Dermis lymphatic vessel endothelial cell (primary cell): ENCODE data around the gene ISM1. TPM values are rescaled to one million over a fixed set of nuclear protein-coding genes. Genes with fewer than 3 reads are reported as not detected.

Experiments
- total RNA-seq: library from RNA; depleted of rRNA; stranded (reverse); fragments of >200 nt; gene quantifications from 2 replicates; pipeline ENCODE4 v1.2.1, GENCODE V29; 2014

The ISM1 gene
- not detected in 2 replicates for total RNA-seq

DNA sequence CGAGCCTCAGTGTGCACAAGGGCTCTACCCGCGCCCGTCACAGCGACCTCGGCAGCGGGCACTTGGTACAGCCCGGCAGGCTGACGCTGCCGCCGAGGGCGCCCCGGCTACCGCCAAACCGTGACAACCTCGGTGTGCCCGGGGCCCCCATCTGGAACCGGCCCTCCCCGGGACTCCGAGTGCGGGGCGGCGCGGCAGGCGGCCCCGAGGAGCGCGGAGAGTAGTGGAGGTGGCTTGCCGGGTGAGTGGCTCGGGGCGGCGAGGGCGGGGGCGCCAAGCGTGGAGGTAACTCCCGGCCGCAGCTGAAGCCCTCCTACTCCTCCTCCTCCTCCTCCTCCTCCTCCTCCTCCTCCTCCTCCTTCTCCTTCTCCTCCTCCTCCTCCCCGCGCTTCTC, at the start of gene ISM1:
Gene ISM1 (plus strand): TSS at position 371 of the 394 bp plus-strand sequence. CDS start 503 bp downstream, outside the sequence.

Other genes with a start within 250 kb of the ISM1 start
- gene SPTLC3, start 212.3 kb upstream of the ISM1 start, total RNA-seq: 0.22 and 1.0 TPM in 2 replicates